ENCODE data around the gene IRF4.

IRF4 gene

DNA sequence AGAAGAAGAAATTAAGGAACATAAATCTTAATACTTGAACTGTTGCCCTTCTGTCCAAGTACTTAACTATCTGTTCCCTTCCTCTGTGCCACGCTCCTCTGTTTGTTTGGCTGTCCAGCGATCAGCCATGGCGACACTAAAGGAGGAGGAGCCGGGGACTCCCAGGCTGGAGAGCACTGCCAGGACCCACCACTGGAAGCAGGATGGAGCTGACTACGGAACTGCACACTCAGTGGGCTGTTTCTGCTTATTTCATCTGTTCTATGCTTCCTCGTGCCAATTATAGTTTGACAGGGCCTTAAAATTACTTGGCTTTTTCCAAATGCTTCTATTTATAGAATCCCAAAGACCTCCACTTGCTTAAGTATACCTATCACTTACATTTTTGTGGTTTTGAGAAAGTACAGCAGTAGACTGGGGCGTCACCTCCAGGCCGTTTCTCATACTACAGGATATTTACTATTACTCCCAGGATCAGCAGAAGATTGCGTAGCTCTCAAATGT lies 17.1 kb downstream of the IRF4 start:
- Histone ChIP-seq H3K27ac (no peak overlapping the region), H3K36me3 (no peaks in the 10 kb centered on the region), H3K4me1 (no peaks in the 10 kb centered on the region), H3K9me3 (no peaks in the 10 kb centered on the region), H3K27me3 (peaks cover 0 to 7% of the 10 kb centered on the region in 2 donors), H3K4me3 (no peak overlapping the region)
- peak in 1 of 2 donors; percentile 42 for DNase-seq
- intact Hi-C loops (cut with DNase I; ENCODE audit: low total_unique reads), result no loop called here
- peak; percentile 16 to 21 for TF ChIP-seq CTCF (IDR thresholded peaks at IDR 0.05)

- intact Hi-C loops (cut with DNase I; ENCODE audit: low total_unique reads), result no loop called here
- Histone ChIP-seq H3K4me3 (no peak overlapping the region), H3K36me3 (no peaks in the 10 kb centered on the region), H3K9me3 (peaks cover 0 to 2% (median 0%) of the 10 kb centered on the region in 3 donors), H3K27me3 (peaks cover 0 to 7% of the 10 kb centered on the region in 2 donors), H3K27ac (no peak overlapping the region), H3K4me1 (no peaks in the 10 kb centered on the region)
- no peak for DNase-seq
- TF ChIP-seq CTCF (IDR thresholded peaks at IDR 0.05), result no peak
Observed at GRCh38 chr6:409370-409972, 17.9 kb downstream of the IRF4 start.

DNA sequence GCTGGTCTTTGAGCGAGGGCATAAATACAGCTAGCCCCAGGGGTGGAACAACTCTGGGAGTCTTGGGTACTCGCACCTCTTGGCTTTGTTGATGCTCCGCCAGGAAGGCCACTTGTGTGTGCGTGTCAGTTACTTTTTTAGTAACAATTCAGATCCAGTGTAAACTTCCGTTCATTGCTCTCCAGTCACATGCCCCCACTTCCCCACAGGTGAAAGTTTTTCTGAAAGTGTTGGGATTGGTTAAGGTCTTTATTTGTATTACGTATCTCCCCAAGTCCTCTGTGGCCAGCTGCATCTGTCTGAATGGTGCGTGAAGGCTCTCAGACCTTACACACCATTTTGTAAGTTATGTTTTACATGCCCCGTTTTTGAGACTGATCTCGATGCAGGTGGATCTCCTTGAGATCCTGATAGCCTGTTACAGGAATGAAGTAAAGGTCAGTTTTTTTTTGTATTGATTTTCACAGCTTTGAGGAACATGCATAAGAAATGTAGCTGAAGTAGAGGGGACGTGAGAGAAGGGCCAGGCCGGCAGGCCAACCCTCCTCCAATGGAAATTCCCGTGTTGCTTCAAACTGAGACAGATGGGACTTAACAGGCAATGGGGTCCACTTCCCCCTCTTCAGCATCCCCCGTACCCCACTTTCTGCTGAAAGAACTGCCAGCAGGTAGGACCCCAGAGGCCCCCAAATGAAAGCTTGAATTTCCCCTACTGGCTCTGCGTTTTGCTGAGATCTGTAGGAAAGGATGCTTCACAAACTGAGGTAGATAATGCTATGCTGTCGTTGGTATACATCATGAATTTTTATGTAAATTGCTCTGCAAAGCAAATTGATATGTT lies 19.2 kb downstream of the IRF4 start:
- peaks cover 0 to 7% of the 10 kb centered on the region in 2 donors for H3K27me3 ChIP-seq
- peaks cover 0 to 9% (median 8%) of the 10 kb centered on the region in 3 donors for H3K9me3 ChIP-seq
- DNase-seq, result no peak
- intact Hi-C loops (cut with DNase I; ENCODE audit: low total_unique reads), result no loop called here
- no peaks in the 10 kb centered on the region for H3K4me1 ChIP-seq
- TF ChIP-seq CTCF (IDR thresholded peaks at IDR 0.05), result no peak
- peaks cover 0 to 4% (median 0%) of the 10 kb centered on the region in 3 donors for H3K36me3 ChIP-seq
- no peak overlapping the region for H3K4me3 ChIP-seq
- H3K27ac ChIP-seq, result no peak overlapping the region

GRCh38 chr6:411402-412145 lies 20.0 kb downstream of the IRF4 start:
- Histone ChIP-seq H3K36me3 (peaks cover 0 to 4% (median 0%) of the 10 kb centered on the region in 3 donors), H3K9me3 (peaks cover 0 to 9% (median 8%) of the 10 kb centered on the region in 3 donors), H3K27me3 (peaks cover 0 to 7% of the 10 kb centered on the region in 2 donors), H3K4me3 (no peak overlapping the region), H3K27ac (no peak overlapping the region), H3K4me1 (no peaks in the 10 kb centered on the region)
- no peak for DNase-seq
- TF ChIP-seq CTCF (IDR thresholded peaks at IDR 0.05), result no peak
- intact Hi-C loops (cut with DNase I; ENCODE audit: low total_unique reads), result no loop called here

DNA sequence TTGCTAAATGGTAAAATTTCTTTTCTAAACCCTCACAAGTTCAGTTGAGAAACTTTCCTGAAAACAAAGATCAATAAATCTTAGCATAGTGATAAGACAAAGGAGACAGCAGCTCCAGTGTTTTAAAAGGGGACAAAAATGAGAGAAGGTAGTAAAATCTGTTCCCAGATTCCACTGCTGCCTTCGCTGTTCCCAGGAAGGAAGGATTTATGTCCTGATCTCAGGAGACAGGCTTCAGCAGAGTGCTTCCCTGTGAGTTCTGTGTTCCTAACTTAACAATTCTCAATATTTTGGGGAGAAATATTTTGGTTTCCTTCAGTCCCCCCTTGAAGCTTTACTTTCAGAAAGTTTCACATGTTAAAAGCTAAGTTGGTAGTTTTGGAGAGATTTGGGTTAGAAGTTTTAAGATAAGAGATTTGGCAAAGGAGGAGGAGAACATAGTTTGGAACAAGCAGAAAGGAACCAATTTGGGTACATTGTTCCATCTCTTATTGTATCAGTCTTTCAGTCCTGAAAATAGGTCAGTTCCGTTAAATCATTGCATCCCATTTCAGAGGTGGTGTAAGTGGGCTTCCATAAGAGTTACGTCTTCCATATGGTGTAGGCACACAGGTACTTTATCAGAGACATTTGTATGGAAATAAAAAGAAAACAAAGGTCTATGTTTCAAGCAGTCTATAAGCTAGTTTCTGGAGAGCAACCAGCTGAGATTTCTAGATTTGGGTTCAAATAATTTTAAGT lies 20.8 kb downstream of the IRF4 start:
- DNase-seq, result no peak
- Histone ChIP-seq H3K9me3 (peaks cover 0 to 9% (median 8%) of the 10 kb centered on the region in 3 donors), H3K36me3 (peaks cover 0 to 4% (median 0%) of the 10 kb centered on the region in 3 donors), H3K4me1 (no peaks in the 10 kb centered on the region), H3K27me3 (peaks cover 0 to 10% of the 10 kb centered on the region in 2 donors), H3K4me3 (no peak overlapping the region), H3K27ac (no peak overlapping the region)
- intact Hi-C loops (cut with DNase I; ENCODE audit: low total_unique reads), result no loop called here
- TF ChIP-seq CTCF (IDR thresholded peaks at IDR 0.05), result no peak
